Measurements from ENCODE around the gene NUDT22.

Gene NUDT22

GRCh38 chr11:64237484-64237951 lies 11.4 kb downstream of the NUDT22 start:
- TF ChIP-seq CTCF (IDR thresholded peaks at IDR 0.05) = no peak
- peaks cover 7 to 48% (median 40%) of the 10 kb centered on the region in 4 donors for H3K4me1 ChIP-seq
- intact Hi-C loops (cut with DNase I; ENCODE audit: low total_unique reads) = no loop called here
- no peaks in the 10 kb centered on the region for H3K27me3 ChIP-seq
- H3K4me3 ChIP-seq = no peak overlapping the region
- H3K36me3 ChIP-seq = peaks cover 6 to 29% (median 16%) of the 10 kb centered on the region in 3 donors
- no peak overlapping the region for H3K27ac ChIP-seq
- no peak for DNase-seq
- no peaks in the 10 kb centered on the region for H3K9me3 ChIP-seq

- no peaks in the 10 kb centered on the region for H3K27me3 ChIP-seq
- H3K4me3 ChIP-seq = no peak overlapping the region
- no peak overlapping the region for H3K27ac ChIP-seq
- no peak for DNase-seq
- peaks cover 7 to 49% (median 41%) of the 10 kb centered on the region in 4 donors for H3K4me1 ChIP-seq
- peaks cover 6 to 31% (median 16%) of the 10 kb centered on the region in 3 donors for H3K36me3 ChIP-seq
- TF ChIP-seq CTCF (IDR thresholded peaks at IDR 0.05) = no peak
- H3K9me3 ChIP-seq = no peaks in the 10 kb centered on the region
- intact Hi-C loops (cut with DNase I; ENCODE audit: low total_unique reads) = no loop called here
These were observed 12.0 kb downstream of the NUDT22 start for GRCh38 chr11:64238076-64238475.

- no peak for DNase-seq
- TF ChIP-seq CTCF (IDR thresholded peaks at IDR 0.05) = no peak
- no peak overlapping the region for H3K4me3 ChIP-seq
- no peaks in the 10 kb centered on the region for H3K27me3 ChIP-seq
- no peaks in the 10 kb centered on the region for H3K9me3 ChIP-seq
- no peak overlapping the region for H3K27ac ChIP-seq
- H3K36me3 ChIP-seq = peaks cover 6 to 40% (median 16%) of the 10 kb centered on the region in 3 donors
- H3K4me1 ChIP-seq = peaks cover 7 to 48% (median 38%) of the 10 kb centered on the region in 4 donors
- intact Hi-C loops (cut with DNase I; ENCODE audit: low total_unique reads) = no loop called here
These were observed 12.9 kb downstream of the NUDT22 start for GRCh38 chr11:64238999-64239398.

- H3K9me3 ChIP-seq = no peaks in the 10 kb centered on the region
- peak overlapping the region; percentile 62 to 98 for H3K4me3 ChIP-seq
- H3K4me1 ChIP-seq = peaks cover 7 to 53% (median 42%) of the 10 kb centered on the region in 4 donors
- no peak for DNase-seq
- H3K27me3 ChIP-seq = no peaks in the 10 kb centered on the region
- H3K27ac ChIP-seq = peak overlapping the region; percentile 87 to 97
- intact Hi-C loops (cut with DNase I; ENCODE audit: low total_unique reads) = no loop called here
- peaks cover 6 to 44% (median 16%) of the 10 kb centered on the region in 3 donors for H3K36me3 ChIP-seq
- TF ChIP-seq CTCF (IDR thresholded peaks at IDR 0.05) = no peak
These were observed 13.8 kb downstream of the NUDT22 start for GRCh38 chr11:64239662-64240434.

GRCh38 chr11:64240435-64241240 lies 14.6 kb downstream of the NUDT22 start, which contains the start of gene FKBP2:
Gene FKBP2 (plus strand): TSS chr11:64241095. CDS start chr11:64242388, 1,293 bp downstream.
- H3K9me3 ChIP-seq = no peaks in the 10 kb centered on the region
- peaks cover 3 to 53% (median 42%) of the 10 kb centered on the region in 4 donors for H3K4me1 ChIP-seq
- peak within 1 kb of the TSS; percentile 87 to 97 for H3K27ac ChIP-seq
- H3K4me3 ChIP-seq = peak within 1 kb of the TSS; percentile 62 to 98
- no peak for TF ChIP-seq CTCF (IDR thresholded peaks at IDR 0.05)
- intact Hi-C loops (cut with DNase I; ENCODE audit: low total_unique reads) = no loop called here
- no peaks in the 10 kb centered on the region for H3K27me3 ChIP-seq
- peaks cover 6 to 44% (median 16%) of the 10 kb centered on the region in 3 donors for H3K36me3 ChIP-seq
- DNase-seq = peak; percentile 97 to 99

Measured in tibial artery (tissue), 4 donors.